Colonic mucosa (tissue), 4 donors: ENCODE results near the gene KHDRBS1. TPM values are rescaled to one million over a fixed set of nuclear protein-coding genes. Genes with fewer than 3 reads are reported as not detected.
"Not testable (repeated sequence)": the region's sequence is repeated elsewhere in the genome, so short reads cannot be mapped to it uniquely, and the experiment has no call there.

ENCODE experiments used
- DNase-seq: peaks from one replicate; pipeline ENCODE4 v3.0.0-alpha.2; 2020
- H3K27ac ChIP-seq: fragments of 200-600 bp; one replicate; pipeline ENCODE4 v1.8.0; 2021
- H3K27me3 ChIP-seq: fragments of 200-600 bp; one replicate; pipeline ENCODE4 v1.8.0; 2021
- H3K36me3 ChIP-seq: fragments of 200-600 bp; one replicate; pipeline ENCODE4 v1.8.0; 2021
- H3K4me1 ChIP-seq: fragments of 200-600 bp; one replicate; pipeline ENCODE4 v1.8.0; 2021; ENCODE audit warnings: mild to moderate bottlenecking
- H3K4me3 ChIP-seq: fragments of 200-600 bp; one replicate; pipeline ENCODE4 v1.8.0; 2021
- H3K9ac ChIP-seq, 2 donors: one replicate each; pipeline ENCODE4 v1.7.0; 2013; ENCODE audit warnings: control low read depth in 2 of 2, low read depth in 2 of 2, low read length in 2 of 2
- H3K9me3 ChIP-seq: fragments of 200-600 bp; one replicate; pipeline ENCODE4 v1.8.0; 2021
- intact Hi-C: fragments of 100-400 bp; cut with DNase I; formaldehyde crosslinking; loops from one replicate; pipeline ENCODE4 v1.14.1; 2022
- total RNA-seq, 2 donors: library from RNA; stranded (reverse); fragmentation: NEBNext Ultra II Directional in 1 of 2; extraction: Animal tissue kit (Norgen Biotek cat#: 25700) in 1 of 2; gene quantifications; one replicate each; pipeline ENCODE4 v1.2.1, GENCODE V29; 2021
- TF ChIP-seq, protein P1 (sequence below): fragments of 200-600 bp; IDR thresholded peaks from one replicate; pipeline ENCODE4 v1.8.0; 2022; ENCODE audit warnings: antibody characterized with exemption, mild to moderate bottlenecking
- donor health status: healthy.
- donor health status: DM: no; HTN: no; CAD: no.
- donor health status: DM: no; HTN: no; CAD: no.

KHDRBS1 gene
- total RNA-seq, 2 donors from 2014 or later: 105 to 147 TPM

DNA sequence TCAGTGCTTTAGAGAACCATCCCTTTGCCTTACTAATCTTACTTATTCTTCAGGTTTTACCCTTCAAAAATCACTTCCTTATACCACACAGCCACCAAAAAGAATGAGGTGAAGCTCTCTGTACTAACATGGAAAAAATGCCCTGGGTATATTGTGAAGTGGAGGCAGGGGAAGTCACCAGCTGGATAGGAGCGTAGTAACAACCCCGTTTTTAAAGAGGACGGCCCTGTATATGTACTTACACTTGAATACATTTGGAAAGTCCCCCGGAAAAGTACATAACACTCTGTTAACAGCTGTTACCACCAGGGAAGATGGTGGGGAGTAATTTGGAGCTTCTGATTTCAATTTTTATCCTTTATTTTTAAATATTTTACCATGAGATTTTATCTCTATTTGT, 28.2 kb upstream of the KHDRBS1 start:
- no peak overlapping the region for H3K27ac ChIP-seq
- TF ChIP-seq, protein P1, sequence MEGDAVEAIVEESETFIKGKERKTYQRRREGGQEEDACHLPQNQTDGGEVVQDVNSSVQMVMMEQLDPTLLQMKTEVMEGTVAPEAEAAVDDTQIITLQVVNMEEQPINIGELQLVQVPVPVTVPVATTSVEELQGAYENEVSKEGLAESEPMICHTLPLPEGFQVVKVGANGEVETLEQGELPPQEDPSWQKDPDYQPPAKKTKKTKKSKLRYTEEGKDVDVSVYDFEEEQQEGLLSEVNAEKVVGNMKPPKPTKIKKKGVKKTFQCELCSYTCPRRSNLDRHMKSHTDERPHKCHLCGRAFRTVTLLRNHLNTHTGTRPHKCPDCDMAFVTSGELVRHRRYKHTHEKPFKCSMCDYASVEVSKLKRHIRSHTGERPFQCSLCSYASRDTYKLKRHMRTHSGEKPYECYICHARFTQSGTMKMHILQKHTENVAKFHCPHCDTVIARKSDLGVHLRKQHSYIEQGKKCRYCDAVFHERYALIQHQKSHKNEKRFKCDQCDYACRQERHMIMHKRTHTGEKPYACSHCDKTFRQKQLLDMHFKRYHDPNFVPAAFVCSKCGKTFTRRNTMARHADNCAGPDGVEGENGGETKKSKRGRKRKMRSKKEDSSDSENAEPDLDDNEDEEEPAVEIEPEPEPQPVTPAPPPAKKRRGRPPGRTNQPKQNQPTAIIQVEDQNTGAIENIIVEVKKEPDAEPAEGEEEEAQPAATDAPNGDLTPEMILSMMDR: no peak
- H3K36me3 ChIP-seq: no peaks in the 10 kb centered on the region
- no peaks in the 10 kb centered on the region for H3K4me1 ChIP-seq
- intact Hi-C loops: no loop called here
- no peak overlapping the region for H3K4me3 ChIP-seq
- H3K9ac ChIP-seq: peak overlapping the region; percentile 18 to 23
- no peak for DNase-seq
- no peaks in the 10 kb centered on the region for H3K27me3 ChIP-seq
- H3K9me3 ChIP-seq: no peaks in the 10 kb centered on the region

DNA sequence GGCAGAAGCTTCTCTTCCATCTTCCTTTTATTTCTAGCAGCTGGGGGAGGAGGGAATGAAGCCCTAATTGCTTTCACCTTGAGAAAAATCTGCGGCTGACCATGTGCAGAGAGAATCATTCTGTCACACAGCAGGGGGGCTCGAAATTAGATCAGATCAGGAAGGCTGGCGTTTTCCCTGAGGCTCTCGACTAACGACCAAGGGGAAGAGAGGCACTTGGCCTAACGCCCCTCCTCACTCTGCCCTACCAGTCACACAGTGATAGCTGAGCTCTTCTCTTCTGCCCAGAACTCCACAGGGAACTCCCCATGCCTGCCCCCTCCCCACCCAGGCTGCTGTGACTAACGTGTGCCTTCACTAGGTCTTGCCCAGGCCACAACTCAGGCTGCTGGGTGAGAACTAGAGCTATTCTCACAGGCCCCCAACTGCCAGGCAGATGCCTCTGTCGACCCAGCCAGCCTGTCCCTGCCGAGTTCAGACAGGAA, 26.5 kb upstream of the KHDRBS1 start:
- no peak for DNase-seq
- Histone ChIP-seq H3K4me3 (no peak overlapping the region), H3K4me1 (no peaks in the 10 kb centered on the region), H3K27me3 (no peaks in the 10 kb centered on the region), H3K9me3 (no peaks in the 10 kb centered on the region), H3K9ac (no peak overlapping the region), H3K36me3 (no peaks in the 10 kb centered on the region), H3K27ac (no peak overlapping the region)
- intact Hi-C loops: no loop called here
- TF ChIP-seq, protein P1: no peak

DNA sequence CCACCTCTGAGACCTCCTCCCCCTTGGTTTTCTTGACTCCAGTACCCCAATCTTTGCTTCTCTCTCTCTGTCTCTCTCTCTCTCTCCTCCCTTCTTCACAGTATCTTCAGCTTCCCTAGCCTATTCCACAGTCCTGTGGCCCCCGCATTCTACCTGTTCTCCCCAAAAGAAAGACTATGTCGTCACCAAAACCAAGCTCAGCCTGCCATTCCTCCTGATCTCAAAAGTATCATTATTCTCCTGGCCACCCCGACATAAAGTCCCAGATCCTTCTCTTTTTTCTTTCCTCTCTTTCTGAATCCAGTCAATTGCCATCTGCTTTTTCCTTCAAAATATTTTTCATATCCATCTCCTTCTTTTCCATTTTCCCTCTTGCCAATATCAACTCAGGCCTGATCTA, 23.7 kb upstream of the KHDRBS1 start:
- no peaks in the 10 kb centered on the region for H3K9me3 ChIP-seq
- intact Hi-C loops: no loop called here
- no peaks in the 10 kb centered on the region for H3K4me1 ChIP-seq
- H3K27me3 ChIP-seq: no peaks in the 10 kb centered on the region
- TF ChIP-seq, protein P1: no peak
- no peak for DNase-seq
- H3K9ac ChIP-seq: no peak overlapping the region
- no peak overlapping the region for H3K4me3 ChIP-seq
- no peak overlapping the region for H3K27ac ChIP-seq
- H3K36me3 ChIP-seq: no peaks in the 10 kb centered on the region

DNA sequence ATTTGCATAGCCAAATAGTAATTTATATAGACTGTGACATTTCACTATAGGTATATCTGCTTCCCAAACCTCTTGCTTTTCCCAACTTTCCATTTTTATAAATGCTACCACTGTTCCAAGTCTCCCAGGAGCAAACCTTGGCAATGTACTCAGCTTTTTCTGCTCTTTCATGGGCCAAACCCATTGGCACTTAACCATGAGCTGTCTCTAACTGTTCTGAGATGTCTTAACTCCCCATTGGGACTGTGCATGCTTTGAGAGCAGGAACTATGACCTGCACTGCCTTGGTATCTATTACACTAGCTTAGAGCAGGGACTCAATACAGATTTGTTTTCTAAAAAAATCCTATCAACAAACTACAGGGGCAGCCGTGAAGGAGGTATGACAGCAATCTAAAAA, 22.5 kb upstream of the KHDRBS1 start:
- Histone ChIP-seq H3K27ac (no peak overlapping the region), H3K36me3 (no peaks in the 10 kb centered on the region), H3K9me3 (no peaks in the 10 kb centered on the region), H3K9ac (no peak overlapping the region), H3K4me3 (no peak overlapping the region), H3K4me1 (no peaks in the 10 kb centered on the region), H3K27me3 (no peaks in the 10 kb centered on the region)
- TF ChIP-seq, protein P1: no peak
- intact Hi-C loops: no loop called here
- no peak for DNase-seq

DNA sequence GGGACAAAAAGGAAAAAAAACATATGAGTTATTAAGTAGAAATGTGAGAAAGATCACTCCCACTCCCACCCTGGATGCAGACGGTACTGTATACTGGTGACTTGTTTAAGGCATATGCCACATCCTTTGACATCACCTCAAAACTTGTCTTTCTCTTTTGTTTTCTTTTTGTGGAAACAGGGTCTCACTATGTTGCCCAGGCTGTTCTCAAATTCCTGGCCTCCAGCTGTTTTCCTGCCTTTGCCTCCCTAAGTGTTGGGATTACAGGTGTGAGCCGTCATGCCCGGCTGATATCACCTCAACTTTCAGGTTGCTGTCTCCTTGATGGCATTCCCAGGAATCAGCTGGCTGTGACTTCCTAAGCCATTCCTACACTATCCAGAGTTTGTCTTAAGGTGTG, 18.4 kb upstream of the KHDRBS1 start:
- Histone ChIP-seq H3K4me1 (no peaks in the 10 kb centered on the region), H3K27me3 (no peaks in the 10 kb centered on the region), H3K9ac (no peak overlapping the region), H3K9me3 (no peaks in the 10 kb centered on the region), H3K36me3 (no peaks in the 10 kb centered on the region), H3K27ac (no peak overlapping the region), H3K4me3 (no peak overlapping the region)
- no peak for DNase-seq
- TF ChIP-seq, protein P1: no peak
- intact Hi-C loops: no loop called here

DNA sequence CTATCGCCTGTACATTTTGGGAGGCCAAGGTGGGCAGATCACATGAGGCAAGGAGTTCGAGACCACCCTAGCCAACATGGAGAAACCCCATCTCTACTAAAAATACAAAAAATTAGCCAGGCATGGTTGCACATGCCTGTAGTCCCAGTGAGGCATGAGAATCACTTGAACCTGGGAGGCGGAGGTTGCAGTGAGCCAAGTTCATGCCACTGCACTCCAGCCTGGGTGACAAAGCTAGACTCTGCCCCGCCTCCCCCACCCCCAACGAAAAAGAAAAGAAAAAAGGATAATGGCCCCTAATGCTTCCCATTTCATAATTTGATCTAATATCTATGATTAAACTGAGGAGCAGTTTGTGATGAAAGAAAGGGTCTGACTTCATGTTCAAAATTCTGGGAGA, 17.5 kb upstream of the KHDRBS1 start:
- H3K27ac ChIP-seq, H3K36me3 ChIP-seq, intact Hi-C loops, DNase-seq, H3K27me3 ChIP-seq, H3K4me3 ChIP-seq, H3K9me3 ChIP-seq, H3K4me1 ChIP-seq, H3K9ac ChIP-seq: not testable (repeated sequence)
